ENCODE results near the gene KCNN3.

DNA sequence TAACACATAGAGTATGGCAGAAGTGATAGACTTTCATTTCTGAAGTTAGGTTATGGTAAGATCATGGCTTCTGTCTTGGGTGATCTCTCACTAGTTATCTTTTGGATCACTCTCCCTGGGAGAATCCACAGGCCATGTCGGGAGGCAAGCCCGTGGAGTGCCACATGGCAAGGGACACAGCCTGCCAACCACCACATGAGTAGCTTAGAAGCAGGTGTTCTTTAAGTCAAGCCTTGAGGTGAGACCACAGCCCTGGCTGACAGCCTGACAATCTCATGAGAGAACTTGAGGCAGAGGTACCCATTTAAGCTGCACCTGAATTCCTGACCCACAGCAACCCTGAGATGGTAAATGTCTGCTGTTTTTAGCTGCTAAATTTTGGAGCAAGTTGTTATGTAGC is 130.4 kb downstream of the KCNN3 start:
- TF ChIP-seq POLR2A (IDR thresholded peaks at IDR 0.05) = no peak
- TF ChIP-seq, protein P1, sequence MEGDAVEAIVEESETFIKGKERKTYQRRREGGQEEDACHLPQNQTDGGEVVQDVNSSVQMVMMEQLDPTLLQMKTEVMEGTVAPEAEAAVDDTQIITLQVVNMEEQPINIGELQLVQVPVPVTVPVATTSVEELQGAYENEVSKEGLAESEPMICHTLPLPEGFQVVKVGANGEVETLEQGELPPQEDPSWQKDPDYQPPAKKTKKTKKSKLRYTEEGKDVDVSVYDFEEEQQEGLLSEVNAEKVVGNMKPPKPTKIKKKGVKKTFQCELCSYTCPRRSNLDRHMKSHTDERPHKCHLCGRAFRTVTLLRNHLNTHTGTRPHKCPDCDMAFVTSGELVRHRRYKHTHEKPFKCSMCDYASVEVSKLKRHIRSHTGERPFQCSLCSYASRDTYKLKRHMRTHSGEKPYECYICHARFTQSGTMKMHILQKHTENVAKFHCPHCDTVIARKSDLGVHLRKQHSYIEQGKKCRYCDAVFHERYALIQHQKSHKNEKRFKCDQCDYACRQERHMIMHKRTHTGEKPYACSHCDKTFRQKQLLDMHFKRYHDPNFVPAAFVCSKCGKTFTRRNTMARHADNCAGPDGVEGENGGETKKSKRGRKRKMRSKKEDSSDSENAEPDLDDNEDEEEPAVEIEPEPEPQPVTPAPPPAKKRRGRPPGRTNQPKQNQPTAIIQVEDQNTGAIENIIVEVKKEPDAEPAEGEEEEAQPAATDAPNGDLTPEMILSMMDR (IDR thresholded peaks at IDR 0.05) = no peak
